Esophagus muscularis mucosa (tissue), 4 donors: ENCODE results near the gene SELL. TPM values are rescaled to one million over a fixed set of nuclear protein-coding genes. Genes with fewer than 3 reads are reported as not detected.

Experiments
- DNase-seq: peaks from one replicate; pipeline ENCODE4 v3.0.0-alpha.2; 2017; ENCODE audit errors: extremely low spot score
- H3K27ac ChIP-seq, 4 donors: fragments of 200-600 bp; sonication (generic); replicated peaks in 1 of 4; 1 replicate in 3 of 4; 2 replicates in 1 of 4; pipeline ENCODE4 v1.5.1; 2016 to 2019; ENCODE audit warnings: mild to moderate bottlenecking in 1 of 4
- H3K27me3 ChIP-seq, 4 donors: fragments of 200-600 bp; sonication (generic); one replicate each; pipeline versions ENCODE4 v1.5.1 to v1.6.0; 2016 to 2019
- H3K36me3 ChIP-seq, 4 donors: fragments of 200-600 bp; sonication (generic); one replicate each; pipeline ENCODE4 v1.5.1; 2016 to 2019
- H3K4me1 ChIP-seq, 4 donors: fragments of 200-600 bp; sonication (generic); one replicate each; pipeline ENCODE4 v1.5.1; 2016 to 2019
- H3K4me3 ChIP-seq, 4 donors: fragments of 200-600 bp; sonication (generic); 1 replicate in 2 of 4; 2 replicates in 2 of 4; pipeline ENCODE4 v1.5.1; 2016 to 2019; ENCODE audit warnings: mild to moderate bottlenecking in 4 of 4, moderate library complexity in 1 of 4
- H3K9me3 ChIP-seq, 4 donors: fragments of 200-600 bp; sonication (generic); 1 replicate in 3 of 4; 2 replicates in 1 of 4; pipeline ENCODE4 v1.5.1; 2016 to 2019
- EP300 ChIP-seq: sonication (generic); formaldehyde crosslinking; IDR thresholded peaks from one replicate; pipeline ENCODE4 v1.6.1; 2017; ENCODE audit warnings: antibody characterized with exemption
- POLR2A ChIP-seq: fragments of 450-650 bp; IDR thresholded peaks from one replicate; pipeline ENCODE4 v1.6.1; 2017; ENCODE audit warnings: antibody characterized with exemption, moderate library complexity, mild to moderate bottlenecking, low read depth
- POLR2AphosphoS5 ChIP-seq, 2 donors: sonication (generic); formaldehyde crosslinking; IDR thresholded peaks; one replicate each; pipeline ENCODE4 v1.6.1; 2017; ENCODE audit warnings: antibody characterized with exemption in 2 of 2
- WGBS: methylation state at CpG from one replicate; pipeline ENCODE4 v1.1.5; 2018; 5-methylcytosine and 5-hydroxymethylcytosine counted together
- intact Hi-C: fragments of 100-400 bp; cut with DNase I; formaldehyde crosslinking; loops from one replicate; pipeline ENCODE4 v1.15.1; 2023
- total RNA-seq, 4 donors: library from RNA; depleted of rRNA; stranded (reverse); fragments of >200 nt; gene quantifications; one replicate each; pipeline versions ENCODE4 v1.1.0 to v1.2.1, GENCODE V29; 2016
- TF ChIP-seq, protein P1 (sequence below), 3 experiments: fragments of 200-600 bp in 2 of 3; fragments of 450-650 bp in 1 of 3; sonication (generic) in 2 of 3; IDR thresholded peaks; one replicate each; pipeline ENCODE4 v1.5.1; 2017 to 2019; ENCODE audit warnings: antibody characterized with exemption in 3 of 3, mild to moderate bottlenecking in 2 of 3, moderate library complexity in 1 of 3

Gene SELL
- total RNA-seq, 4 donors from 2014 or later: 0.42 to 11.9 (median 0.86) TPM

DNA sequence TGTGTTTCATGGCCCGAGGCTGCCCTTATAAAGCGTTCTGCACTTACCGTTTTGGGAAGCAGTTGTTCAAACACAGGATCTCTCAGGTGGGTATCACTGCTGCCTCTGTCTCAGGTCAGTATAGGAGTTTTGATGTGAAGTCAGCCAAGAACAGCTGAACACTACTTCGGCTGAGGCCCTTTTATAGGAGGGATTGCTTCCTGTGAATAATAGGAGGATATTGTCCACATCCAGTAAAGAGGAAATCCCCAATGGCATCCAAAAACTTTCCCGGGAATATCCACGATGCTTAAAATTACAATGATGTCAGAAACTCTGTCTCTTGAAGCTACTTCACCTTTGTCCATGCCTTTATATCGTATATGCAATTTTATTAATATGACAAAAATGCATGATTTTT is 22.5 kb upstream of the SELL start, which contains the start of gene SELE:
Gene SELE, minus strand, starts transcription at position 156 of the 400 bp plus-strand sequence. CDS start 467 bp downstream, outside the sequence.
- no peaks in the 10 kb centered on the region for H3K4me1 ChIP-seq
- H3K4me3 ChIP-seq: no peak within 1 kb of the TSS
- 72% methylated on average over 7 of the region's 7 CpGs for WGBS
- peaks cover 0 to 7% (median 0%) of the 10 kb centered on the region in 4 donors for H3K27me3 ChIP-seq
- H3K36me3 ChIP-seq: no peaks in the 10 kb centered on the region
- DNase-seq: no peak
- H3K27ac ChIP-seq: no peak within 1 kb of the TSS
- TF ChIP-seq POLR2AphosphoS5 (IDR thresholded peaks at IDR 0.05): no peak
- TF ChIP-seq POLR2A: no peak
- no peak for TF ChIP-seq EP300
- TF ChIP-seq, protein P1, sequence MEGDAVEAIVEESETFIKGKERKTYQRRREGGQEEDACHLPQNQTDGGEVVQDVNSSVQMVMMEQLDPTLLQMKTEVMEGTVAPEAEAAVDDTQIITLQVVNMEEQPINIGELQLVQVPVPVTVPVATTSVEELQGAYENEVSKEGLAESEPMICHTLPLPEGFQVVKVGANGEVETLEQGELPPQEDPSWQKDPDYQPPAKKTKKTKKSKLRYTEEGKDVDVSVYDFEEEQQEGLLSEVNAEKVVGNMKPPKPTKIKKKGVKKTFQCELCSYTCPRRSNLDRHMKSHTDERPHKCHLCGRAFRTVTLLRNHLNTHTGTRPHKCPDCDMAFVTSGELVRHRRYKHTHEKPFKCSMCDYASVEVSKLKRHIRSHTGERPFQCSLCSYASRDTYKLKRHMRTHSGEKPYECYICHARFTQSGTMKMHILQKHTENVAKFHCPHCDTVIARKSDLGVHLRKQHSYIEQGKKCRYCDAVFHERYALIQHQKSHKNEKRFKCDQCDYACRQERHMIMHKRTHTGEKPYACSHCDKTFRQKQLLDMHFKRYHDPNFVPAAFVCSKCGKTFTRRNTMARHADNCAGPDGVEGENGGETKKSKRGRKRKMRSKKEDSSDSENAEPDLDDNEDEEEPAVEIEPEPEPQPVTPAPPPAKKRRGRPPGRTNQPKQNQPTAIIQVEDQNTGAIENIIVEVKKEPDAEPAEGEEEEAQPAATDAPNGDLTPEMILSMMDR (IDR thresholded peaks at IDR 0.05): no peak
- no peaks in the 10 kb centered on the region for H3K9me3 ChIP-seq
- intact Hi-C loops: no loop called here

DNA sequence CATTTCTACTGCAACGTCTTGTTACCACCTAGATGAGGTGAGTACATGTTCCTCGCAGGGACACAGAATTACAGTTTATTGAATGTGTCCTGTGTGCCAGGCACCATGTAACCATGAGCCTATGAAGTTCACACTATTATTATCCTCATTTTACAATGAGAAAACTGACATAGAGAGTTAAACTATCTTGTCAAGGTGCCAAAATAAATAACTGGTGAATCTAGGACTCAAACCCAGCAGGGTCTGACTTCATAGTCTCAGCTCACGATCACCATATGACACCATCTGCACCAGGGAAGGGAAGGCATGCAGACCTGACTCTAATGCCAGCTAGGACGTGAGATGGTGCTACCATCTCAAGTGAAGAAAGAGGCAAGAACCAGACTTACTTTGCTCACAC is 20.0 kb upstream of the SELL start:
- no peaks in the 10 kb centered on the region for H3K36me3 ChIP-seq
- H3K4me1 ChIP-seq: no peaks in the 10 kb centered on the region
- 74% methylated on average over 3 of the region's 4 CpGs for WGBS
- no peak overlapping the region for H3K4me3 ChIP-seq
- no peaks in the 10 kb centered on the region for H3K9me3 ChIP-seq
- no peak overlapping the region for H3K27ac ChIP-seq
- H3K27me3 ChIP-seq: peaks cover 0 to 3% (median 0%) of the 10 kb centered on the region in 4 donors
- no peak for DNase-seq
- intact Hi-C loops: no loop called here
- TF ChIP-seq POLR2A (no peak), EP300 (no peak), POLR2AphosphoS5 (IDR thresholded peaks at IDR 0.05) (no peak)
- TF ChIP-seq, protein P1 (IDR thresholded peaks at IDR 0.05): no peak

GRCh38 chr1:169729991-169730390 is 18.6 kb upstream of the SELL start:
- DNase-seq: no peak
- H3K27ac ChIP-seq: no peak overlapping the region
- TF ChIP-seq EP300 (no peak), POLR2A (no peak), POLR2AphosphoS5 (IDR thresholded peaks at IDR 0.05) (no peak)
- TF ChIP-seq, protein P1 (IDR thresholded peaks at IDR 0.05): no peak
- H3K4me1 ChIP-seq: no peaks in the 10 kb centered on the region
- no peak overlapping the region for H3K4me3 ChIP-seq
- peaks cover 0 to 3% (median 0%) of the 10 kb centered on the region in 4 donors for H3K27me3 ChIP-seq
- intact Hi-C loops: no loop called here
- no peaks in the 10 kb centered on the region for H3K9me3 ChIP-seq
- no peaks in the 10 kb centered on the region for H3K36me3 ChIP-seq

GRCh38 chr1:169727307-169727706 is 15.9 kb upstream of the SELL start:
- Histone ChIP-seq H3K4me3 (no peak overlapping the region), H3K4me1 (no peaks in the 10 kb centered on the region), H3K36me3 (no peaks in the 10 kb centered on the region), H3K9me3 (no peaks in the 10 kb centered on the region), H3K27ac (no peak overlapping the region), H3K27me3 (peaks cover 0 to 3% (median 0%) of the 10 kb centered on the region in 4 donors)
- TF ChIP-seq POLR2A (no peak), EP300 (no peak), POLR2AphosphoS5 (IDR thresholded peaks at IDR 0.05) (no peak)
- TF ChIP-seq, protein P1 (IDR thresholded peaks at IDR 0.05): no peak
- 77% methylated on average over 6 of the region's 6 CpGs for WGBS
- no peak for DNase-seq
- intact Hi-C loops: no loop called here

DNA sequence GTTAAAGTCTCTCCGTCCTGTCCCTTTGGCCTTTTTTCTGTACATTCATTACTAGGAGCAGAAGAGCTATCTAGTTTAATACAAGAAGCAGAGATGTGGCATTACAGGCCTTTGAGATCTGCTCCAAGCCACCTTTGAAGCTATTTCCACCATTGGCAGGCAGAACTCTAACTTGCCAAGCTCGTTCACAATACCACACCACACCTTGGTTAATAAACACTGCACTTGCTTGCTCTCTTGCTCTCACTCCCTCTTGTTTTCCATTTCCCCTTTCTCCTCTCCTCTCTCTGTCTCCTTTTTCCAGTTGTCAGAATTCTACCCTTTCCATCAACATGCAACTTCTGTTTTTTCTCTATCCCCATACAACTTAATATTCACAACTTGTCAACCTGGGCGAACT is 15.4 kb upstream of the SELL start:
- Histone ChIP-seq H3K27ac (no peak overlapping the region), H3K4me3 (no peak overlapping the region), H3K27me3 (peaks cover 0 to 3% (median 0%) of the 10 kb centered on the region in 4 donors), H3K9me3 (no peaks in the 10 kb centered on the region), H3K36me3 (no peaks in the 10 kb centered on the region), H3K4me1 (no peaks in the 10 kb centered on the region)
- no peak for DNase-seq
- intact Hi-C loops: no loop called here
- TF ChIP-seq EP300 (no peak), POLR2AphosphoS5 (IDR thresholded peaks at IDR 0.05) (no peak), POLR2A (no peak)
- TF ChIP-seq, protein P1 (IDR thresholded peaks at IDR 0.05): no peak
- WGBS: 80% methylated on average over 3 of the region's 3 CpGs
